OCI-LY7 (cell line): ENCODE data around the gene GRAMD2B. TPM values are rescaled to one million over a fixed set of nuclear protein-coding genes. Genes with fewer than 3 reads are reported as not detected.

Experiments
- BruUV-seq: library from RNA; stranded (reverse); fragments of 400-500 nt; replicated peaks from 2 replicates; lab custom pipeline; 2021; lab: Mats Ljungman, UMichigan
- CTCF ChIA-PET: fragments of 300-600 bp; sonication (Branson Sonifier 250); formaldehyde crosslinking; loops from one replicate; lab custom pipeline; 2022; ENCODE audit warnings: antibody characterized with exemption; ENCODE audit not compliant: unreplicated experiment; lab: Charles Lee
- POLR2A ChIA-PET: fragments of 300-600 bp; sonication (Branson Sonifier 250); formaldehyde crosslinking; loops from one replicate; lab custom pipeline; 2022; ENCODE audit warnings: antibody characterized with exemption; lab: Charles Lee
- DNase-seq: peaks from one replicate; pipeline ENCODE4 v3.0.0-alpha.2; 2015; ENCODE audit warnings: low spot score
- H2AFZ ChIP-seq: fragments of 200-600 bp; sonication (generic), shearing (Covaris generic); 2 replicates; pipeline ENCODE4 v1.6.1; 2014; ENCODE audit warnings: mild to moderate bottlenecking, antibody characterized with exemption, low read length, moderate library complexity
- H3K27ac ChIP-seq: fragments of 200-600 bp; sonication (generic); 2 replicates; pipeline ENCODE4 v1.5.1; 2014; ENCODE audit warnings: mixed run types, low read depth, mild to moderate bottlenecking, moderate library complexity, low read length, inconsistent platforms; ENCODE audit not compliant: poor library complexity, severe bottlenecking
- H3K36me3 ChIP-seq: fragments of 200-600 bp; sonication (generic); 2 replicates; pipeline ENCODE4 v1.6.1; 2014; ENCODE audit warnings: mild to moderate bottlenecking, antibody characterized with exemption, low read length, moderate library complexity, mixed read lengths; ENCODE audit not compliant: insufficient read depth
- H3K4me1 ChIP-seq: fragments of 200-600 bp; sonication (generic); 2 replicates; pipeline ENCODE4 v1.5.1; 2014; ENCODE audit warnings: mild to moderate bottlenecking, low read length; ENCODE audit not compliant: insufficient read depth, poor library complexity, severe bottlenecking
- H3K4me2 ChIP-seq: fragments of 200-600 bp; sonication (generic); 2 replicates; pipeline ENCODE4 v1.6.1; 2014; ENCODE audit warnings: mild to moderate bottlenecking, low read length
- H3K4me3 ChIP-seq: fragments of 200-600 bp; sonication (generic); 2 replicates; pipeline ENCODE4 v1.5.1; 2014; ENCODE audit warnings: mild to moderate bottlenecking, low read depth, low read length; ENCODE audit not compliant: poor library complexity, severe bottlenecking
- H3K79me2 ChIP-seq: fragments of 200-600 bp; sonication (generic); 2 replicates; pipeline ENCODE4 v1.6.1; 2016; ENCODE audit warnings: low read depth, mild to moderate bottlenecking, low read length, moderate library complexity, mixed read lengths; ENCODE audit not compliant: insufficient read depth
- H3K9me2 ChIP-seq: fragments of 200-600 bp; sonication (generic); 2 replicates; pipeline ENCODE4 v1.6.1; 2016; ENCODE audit warnings: mild to moderate bottlenecking, low read length, mixed read lengths; ENCODE audit not compliant: insufficient read depth
- H3K9me3 ChIP-seq: fragments of 200-600 bp; sonication (generic); 2 replicates; pipeline ENCODE4 v1.6.1; 2014; ENCODE audit warnings: mild to moderate bottlenecking, mixed run types, low read length, mixed read lengths
- H4K20me1 ChIP-seq: fragments of 200-600 bp; sonication (generic); 2 replicates; pipeline ENCODE4 v1.6.1; 2014; ENCODE audit warnings: mild to moderate bottlenecking, antibody characterized with exemption, low read length, moderate library complexity, mixed read lengths; ENCODE audit not compliant: insufficient read depth
- EZH2phosphoT487 ChIP-seq: fragments of 200-600 bp; sonication (generic); IDR thresholded peaks from 2 replicates; pipeline ENCODE4 v1.6.1; 2018; ENCODE audit warnings: low read depth, borderline replicate concordance, mild to moderate bottlenecking, mixed run types, antibody characterized with exemption, low read length, moderate library complexity, mixed read lengths
- intact Hi-C: fragments of 100-400 bp; cut with micrococcal nuclease; formaldehyde crosslinking; loops from one replicate; pipeline ENCODE4 v1.10.0; 2022; ENCODE audit not compliant: unreplicated experiment
- total RNA-seq, 2 experiments: library from RNA; depleted of rRNA in 1 of 2; stranded (reverse); fragments of >200 nt in 1 of 2; shearing (Covaris generic) in 1 of 2; gene quantifications; 2 replicates each; pipeline ENCODE4 v1.2.3, GENCODE V29; 2014 to 2022
- TF ChIP-seq, protein P1 (sequence below): fragments of 200-600 bp; sonication (generic); conservative IDR thresholded peaks from 2 replicates; pipeline ENCODE4 v1.5.1; 2014; ENCODE audit warnings: mild to moderate bottlenecking, antibody characterized with exemption, low read length, moderate library complexity, mixed read lengths

GRAMD2B gene
- total RNA-seq, 2 experiments from 2014 or later = not detected

DNA sequence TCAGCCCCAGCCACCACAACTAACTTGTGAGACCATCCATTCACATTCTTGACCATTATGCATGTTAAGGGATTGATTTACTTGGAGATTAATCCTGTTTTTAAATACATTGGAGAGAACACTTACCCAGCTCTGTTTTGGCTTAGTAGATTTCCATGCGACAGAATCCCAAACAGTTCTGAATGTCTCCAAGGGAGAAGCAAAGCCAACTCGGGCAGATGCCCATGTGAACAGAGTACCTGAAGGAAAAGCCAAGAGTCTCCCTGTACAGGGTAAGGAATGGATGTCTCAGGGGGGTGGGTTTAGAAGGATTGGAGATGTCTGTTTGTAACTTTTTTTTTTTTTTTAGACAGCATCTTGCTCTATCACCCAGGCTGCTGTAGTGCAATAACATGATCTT is 61.0 kb downstream of the GRAMD2B start:
- no peak for TF ChIP-seq EZH2phosphoT487
- TF ChIP-seq, protein P1, sequence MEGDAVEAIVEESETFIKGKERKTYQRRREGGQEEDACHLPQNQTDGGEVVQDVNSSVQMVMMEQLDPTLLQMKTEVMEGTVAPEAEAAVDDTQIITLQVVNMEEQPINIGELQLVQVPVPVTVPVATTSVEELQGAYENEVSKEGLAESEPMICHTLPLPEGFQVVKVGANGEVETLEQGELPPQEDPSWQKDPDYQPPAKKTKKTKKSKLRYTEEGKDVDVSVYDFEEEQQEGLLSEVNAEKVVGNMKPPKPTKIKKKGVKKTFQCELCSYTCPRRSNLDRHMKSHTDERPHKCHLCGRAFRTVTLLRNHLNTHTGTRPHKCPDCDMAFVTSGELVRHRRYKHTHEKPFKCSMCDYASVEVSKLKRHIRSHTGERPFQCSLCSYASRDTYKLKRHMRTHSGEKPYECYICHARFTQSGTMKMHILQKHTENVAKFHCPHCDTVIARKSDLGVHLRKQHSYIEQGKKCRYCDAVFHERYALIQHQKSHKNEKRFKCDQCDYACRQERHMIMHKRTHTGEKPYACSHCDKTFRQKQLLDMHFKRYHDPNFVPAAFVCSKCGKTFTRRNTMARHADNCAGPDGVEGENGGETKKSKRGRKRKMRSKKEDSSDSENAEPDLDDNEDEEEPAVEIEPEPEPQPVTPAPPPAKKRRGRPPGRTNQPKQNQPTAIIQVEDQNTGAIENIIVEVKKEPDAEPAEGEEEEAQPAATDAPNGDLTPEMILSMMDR = no peak
- no TSS peak for BruUV-seq
- intact Hi-C loops = no loop called here
- no peaks in the 10 kb centered on the region for H3K9me3 ChIP-seq
- H3K27ac ChIP-seq = no peak overlapping the region
- no peak for DNase-seq
- H3K4me2 ChIP-seq = no peak overlapping the region
- H4K20me1 ChIP-seq = no peaks in the 10 kb centered on the region
- no peaks in the 10 kb centered on the region for H3K79me2 ChIP-seq
- H2AFZ ChIP-seq = no peak overlapping the region
- no peaks in the 10 kb centered on the region for H3K4me1 ChIP-seq
- ChIA-PET POLR2A (no interaction called here), CTCF (no interaction called here)
- no peak overlapping the region for H3K4me3 ChIP-seq
- H3K36me3 ChIP-seq = no peaks in the 10 kb centered on the region
- H3K9me2 ChIP-seq = no peaks in the 10 kb centered on the region

DNA sequence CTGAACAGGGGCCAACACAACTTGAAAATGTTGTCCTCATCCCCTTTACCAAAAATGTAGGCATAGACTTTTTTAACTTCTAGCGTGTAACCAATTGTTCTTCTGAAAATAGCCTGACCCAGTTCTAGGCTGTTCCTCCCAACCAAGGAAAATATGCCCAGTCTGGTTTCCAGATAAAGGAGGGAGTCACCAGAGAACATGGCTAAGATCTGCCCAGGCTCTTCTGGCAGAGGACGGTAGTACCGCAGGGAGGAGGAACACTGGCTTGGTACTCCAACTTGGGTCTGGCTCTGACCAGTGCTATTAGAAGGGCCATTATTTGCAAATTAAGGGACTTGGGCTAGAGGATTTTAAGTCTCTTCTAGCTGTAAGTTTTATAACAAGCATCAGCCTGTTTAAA is 63.1 kb downstream of the GRAMD2B start:
- intact Hi-C loops = no loop called here
- DNase-seq = no peak
- Histone ChIP-seq H3K4me3 (no peak overlapping the region), H3K9me2 (no peaks in the 10 kb centered on the region), H3K36me3 (no peaks in the 10 kb centered on the region), H4K20me1 (no peaks in the 10 kb centered on the region), H3K27ac (no peak overlapping the region), H2AFZ (no peak overlapping the region), H3K79me2 (no peaks in the 10 kb centered on the region), H3K4me1 (no peaks in the 10 kb centered on the region), H3K4me2 (no peak overlapping the region), H3K9me3 (no peaks in the 10 kb centered on the region)
- TF ChIP-seq EZH2phosphoT487 = no peak
- TF ChIP-seq, protein P1 = no peak
- no TSS peak for BruUV-seq
- ChIA-PET POLR2A (no interaction called here), CTCF (no interaction called here)

- BruUV-seq = no TSS peak
- ChIA-PET POLR2A (no interaction called here), CTCF (no interaction called here)
- Histone ChIP-seq H4K20me1 (no peaks in the 10 kb centered on the region), H3K4me2 (no peak overlapping the region), H3K36me3 (no peaks in the 10 kb centered on the region), H3K4me1 (no peaks in the 10 kb centered on the region), H2AFZ (no peak overlapping the region), H3K9me2 (no peaks in the 10 kb centered on the region), H3K27ac (no peak overlapping the region), H3K9me3 (no peaks in the 10 kb centered on the region), H3K79me2 (no peaks in the 10 kb centered on the region), H3K4me3 (no peak overlapping the region)
- TF ChIP-seq EZH2phosphoT487 = no peak
- TF ChIP-seq, protein P1 = no peak
- intact Hi-C loops = no loop called here
- DNase-seq = no peak
Observed at GRCh38 chr5:126487596-126487995, 64.4 kb downstream of the GRAMD2B start.
